SU-DHL-6 (cell line): Measurements from ENCODE around the gene HTR5A.

ENCODE experiments used
- CTCF ChIP-seq: fragments of 200-600 bp; sonication (generic); IDR thresholded peaks from one replicate; pipeline ENCODE4 v1.5.1; 2017; ENCODE audit warnings: antibody characterized with exemption, mild to moderate bottlenecking, low read length, moderate library complexity; ENCODE audit not compliant: insufficient read depth, poor library complexity, severe bottlenecking
- EZH2phosphoT487 ChIP-seq: fragments of 200-600 bp; sonication (generic), shearing (Covaris generic); conservative IDR thresholded peaks from 2 replicates; pipeline ENCODE4 v1.6.1; 2018; ENCODE audit warnings: mild to moderate bottlenecking, antibody characterized with exemption, low read length, moderate library complexity, mixed read lengths

GRCh38 chr7:155109121-155109520 is 39.0 kb downstream of the HTR5A start:
- TF ChIP-seq CTCF: no peak
- TF ChIP-seq EZH2phosphoT487: no peak
